Lower leg skin (tissue), 3 donors: ENCODE measurements around the gene DLG2.

Source experiments
- CTCF ChIP-seq, 3 donors: fragments of 450-650 bp; IDR thresholded peaks; one replicate each; pipeline ENCODE4 v1.5.1; 2016; ENCODE audit warnings: antibody characterized with exemption in 3 of 3, mild to moderate bottlenecking in 3 of 3, moderate library complexity in 2 of 3
- POLR2A ChIP-seq, 2 donors: fragments of 450-650 bp; IDR thresholded peaks; one replicate each; pipeline ENCODE4 v1.6.1; 2016 to 2017; ENCODE audit warnings: antibody characterized with exemption in 2 of 2, mild to moderate bottlenecking in 1 of 2, moderate library complexity in 1 of 2

DNA sequence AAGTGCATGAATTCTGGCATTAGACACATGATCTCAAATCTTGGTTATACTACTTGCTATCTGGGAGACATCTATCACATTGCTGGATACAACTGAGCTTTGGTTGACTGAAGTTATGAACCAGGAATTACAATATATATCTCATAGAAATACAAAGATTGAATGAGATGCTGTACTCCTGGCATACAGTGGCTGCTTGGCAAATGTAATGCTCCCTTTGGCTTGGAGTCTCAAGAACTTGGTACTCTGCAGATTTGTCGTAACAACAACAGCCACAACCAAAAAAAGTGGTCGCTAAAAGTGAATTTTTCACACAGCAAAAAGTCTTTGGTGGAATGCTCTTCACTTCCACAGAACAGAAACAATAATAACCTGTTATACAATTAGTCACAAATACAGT is 1082.6 kb downstream of the DLG2 start:
- TF ChIP-seq CTCF (IDR thresholded peaks at IDR 0.05) (no peak), POLR2A (IDR thresholded peaks at IDR 0.05) (no peak)
